Vagina (tissue), 2 donors: ENCODE data around the gene PDE4D. TPM values are rescaled to one million over a fixed set of nuclear protein-coding genes. Genes with fewer than 3 reads are reported as not detected.

Experiments used
- DNase-seq, 2 donors: peaks; one replicate each; pipeline ENCODE4 v3.0.0-alpha.2; 2017; ENCODE audit errors: extremely low spot score in 2 of 2
- H3K27ac ChIP-seq: fragments of 200-600 bp; sonication (generic); one replicate; pipeline ENCODE4 v1.5.1; 2019
- H3K27me3 ChIP-seq: fragments of 200-600 bp; sonication (generic); one replicate; pipeline ENCODE4 v1.5.1; 2019
- H3K36me3 ChIP-seq, 2 donors: fragments of 200-600 bp; sonication (generic); one replicate each; pipeline ENCODE4 v1.5.1; 2017 to 2019
- H3K4me1 ChIP-seq: fragments of 200-600 bp; sonication (generic); one replicate; pipeline ENCODE4 v1.5.1; 2019
- H3K4me3 ChIP-seq, 2 donors: fragments of 200-600 bp; sonication (generic); 1 replicate in 1 of 2; 2 replicates in 1 of 2; pipeline ENCODE4 v1.5.1; 2016 to 2019
- H3K9me3 ChIP-seq: fragments of 200-600 bp; sonication (generic); one replicate; pipeline ENCODE4 v1.5.1; 2019
- POLR2A ChIP-seq, 2 donors: fragments of 450-650 bp; IDR thresholded peaks; one replicate each; pipeline ENCODE4 v1.6.1; 2017; ENCODE audit warnings: antibody characterized with exemption in 2 of 2, mild to moderate bottlenecking in 2 of 2, moderate library complexity in 2 of 2
- POLR2AphosphoS5 ChIP-seq, 2 donors: sonication (generic); formaldehyde crosslinking; IDR thresholded peaks; one replicate each; pipeline ENCODE4 v1.9.0; 2017; ENCODE audit warnings: antibody characterized with exemption in 2 of 2, mild to moderate bottlenecking in 2 of 2, low read depth in 1 of 2; ENCODE audit not compliant: insufficient read depth in 1 of 2
- intact Hi-C: fragments of 100-400 bp; cut with DNase I; formaldehyde crosslinking; loops from one replicate; pipeline ENCODE4 v1.15.1; 2023
- total RNA-seq: library from RNA; depleted of rRNA; stranded (reverse); fragments of >200 nt; gene quantifications from one replicate; pipeline ENCODE4 v1.2.3, GENCODE V29; 2016
- TF ChIP-seq, protein P1 (sequence below), 3 experiments: fragments of 450-650 bp in 2 of 3; fragments of 200-600 bp in 1 of 3; sonication (generic) in 1 of 3; IDR thresholded peaks; one replicate each; pipeline ENCODE4 v1.5.1; 2017 to 2019; ENCODE audit warnings: antibody characterized with exemption in 3 of 3, mild to moderate bottlenecking in 2 of 3, moderate library complexity in 2 of 3

The PDE4D gene
- total RNA-seq, 1 donor from 2014 or later, result 86.9 TPM

DNA sequence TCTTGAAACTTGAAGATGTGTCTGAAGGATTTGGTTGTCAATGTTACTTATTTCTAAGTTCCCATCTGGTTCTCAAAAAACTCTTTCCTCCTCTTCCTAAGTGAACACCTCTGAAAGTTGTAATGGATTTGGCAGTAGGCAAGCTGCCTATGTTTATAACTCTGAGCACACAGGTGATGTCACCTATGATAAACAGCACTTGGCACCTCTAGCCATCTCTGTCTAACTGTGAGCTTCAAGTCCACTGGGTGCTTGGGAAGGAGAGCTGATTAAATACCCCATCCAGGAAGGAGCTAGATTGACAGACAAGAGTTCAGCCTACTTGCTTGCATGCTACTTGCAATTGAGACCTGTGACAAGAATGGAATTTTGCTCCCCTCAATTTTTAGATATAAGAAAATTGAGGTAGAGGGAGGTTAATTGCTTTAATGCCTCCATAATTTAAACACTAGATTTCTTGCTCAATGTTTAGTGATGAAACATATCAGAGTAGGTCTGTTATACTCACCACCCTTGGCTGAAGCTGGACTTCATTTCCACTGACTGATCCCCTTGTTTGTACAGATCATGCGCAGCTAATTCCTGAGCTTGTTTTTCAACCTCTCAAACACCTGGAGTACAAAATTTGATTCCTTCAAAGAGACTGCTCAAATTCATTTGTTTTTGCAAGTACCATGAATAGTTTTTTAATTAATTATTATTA, 49.9 kb downstream of the PDE4D start:
- Histone ChIP-seq H3K9me3 (no peaks in the 10 kb centered on the region), H3K27ac (no peak overlapping the region), H3K27me3 (no peaks in the 10 kb centered on the region), H3K4me3 (no peak overlapping the region), H3K4me1 (no peaks in the 10 kb centered on the region), H3K36me3 (no peaks in the 10 kb centered on the region)
- intact Hi-C loops, result no loop called here
- TF ChIP-seq POLR2A (IDR thresholded peaks at IDR 0.05) (no peak), POLR2AphosphoS5 (IDR thresholded peaks at IDR 0.05; ENCODE audit: insufficient read depth in 1 of 2, low read depth in 1 of 2) (no peak)
- TF ChIP-seq, protein P1, sequence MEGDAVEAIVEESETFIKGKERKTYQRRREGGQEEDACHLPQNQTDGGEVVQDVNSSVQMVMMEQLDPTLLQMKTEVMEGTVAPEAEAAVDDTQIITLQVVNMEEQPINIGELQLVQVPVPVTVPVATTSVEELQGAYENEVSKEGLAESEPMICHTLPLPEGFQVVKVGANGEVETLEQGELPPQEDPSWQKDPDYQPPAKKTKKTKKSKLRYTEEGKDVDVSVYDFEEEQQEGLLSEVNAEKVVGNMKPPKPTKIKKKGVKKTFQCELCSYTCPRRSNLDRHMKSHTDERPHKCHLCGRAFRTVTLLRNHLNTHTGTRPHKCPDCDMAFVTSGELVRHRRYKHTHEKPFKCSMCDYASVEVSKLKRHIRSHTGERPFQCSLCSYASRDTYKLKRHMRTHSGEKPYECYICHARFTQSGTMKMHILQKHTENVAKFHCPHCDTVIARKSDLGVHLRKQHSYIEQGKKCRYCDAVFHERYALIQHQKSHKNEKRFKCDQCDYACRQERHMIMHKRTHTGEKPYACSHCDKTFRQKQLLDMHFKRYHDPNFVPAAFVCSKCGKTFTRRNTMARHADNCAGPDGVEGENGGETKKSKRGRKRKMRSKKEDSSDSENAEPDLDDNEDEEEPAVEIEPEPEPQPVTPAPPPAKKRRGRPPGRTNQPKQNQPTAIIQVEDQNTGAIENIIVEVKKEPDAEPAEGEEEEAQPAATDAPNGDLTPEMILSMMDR (IDR thresholded peaks at IDR 0.05), result no peak
- no peak for DNase-seq

DNA sequence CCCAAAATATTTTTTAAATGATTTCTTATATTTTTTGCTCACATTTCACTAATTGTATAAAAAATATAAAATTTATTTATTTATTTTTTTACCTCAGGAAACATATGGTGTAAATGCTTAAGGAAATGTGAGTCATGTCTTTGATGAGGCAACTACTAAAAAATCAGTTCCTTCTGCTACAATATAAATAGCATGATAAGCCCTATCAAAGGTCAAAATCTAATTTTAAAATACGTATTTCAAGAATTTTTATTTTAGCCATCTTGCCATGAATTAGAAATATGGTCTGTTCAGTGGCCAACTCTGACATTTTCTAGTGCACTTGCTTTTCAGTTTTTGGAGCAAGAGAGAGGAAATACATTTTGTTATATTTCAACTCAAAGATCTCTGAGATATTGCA, 50.5 kb downstream of the PDE4D start:
- no peaks in the 10 kb centered on the region for H3K36me3 ChIP-seq
- TF ChIP-seq POLR2AphosphoS5 (IDR thresholded peaks at IDR 0.05; ENCODE audit: insufficient read depth in 1 of 2, low read depth in 1 of 2) (no peak), POLR2A (IDR thresholded peaks at IDR 0.05) (no peak)
- TF ChIP-seq, protein P1 (IDR thresholded peaks at IDR 0.05), result no peak
- no peak for DNase-seq
- no peaks in the 10 kb centered on the region for H3K27me3 ChIP-seq
- intact Hi-C loops, result no loop called here
- no peak overlapping the region for H3K27ac ChIP-seq
- no peak overlapping the region for H3K4me3 ChIP-seq
- no peaks in the 10 kb centered on the region for H3K9me3 ChIP-seq
- no peaks in the 10 kb centered on the region for H3K4me1 ChIP-seq

DNA sequence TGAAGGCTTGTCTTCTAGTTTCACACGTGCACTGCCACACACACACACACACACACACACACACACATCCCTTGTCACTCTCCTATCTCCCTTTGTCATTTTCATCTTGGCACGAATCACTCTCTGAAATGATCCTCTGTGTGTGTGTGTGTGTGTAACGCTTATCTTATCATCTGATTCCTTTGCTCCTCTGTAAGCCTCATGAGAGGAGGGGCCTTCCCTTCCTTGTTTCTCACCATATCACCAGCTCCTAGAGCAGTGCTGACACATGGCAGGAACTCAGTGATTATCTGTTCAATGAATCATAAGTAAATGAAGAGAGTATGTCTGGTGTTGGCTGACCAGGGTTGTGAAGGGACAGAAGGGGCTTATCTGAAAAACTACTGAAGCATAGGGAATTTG, 53.3 kb downstream of the PDE4D start:
- H3K27me3 ChIP-seq, result no peaks in the 10 kb centered on the region
- no peak overlapping the region for H3K4me3 ChIP-seq
- no peak for TF ChIP-seq POLR2AphosphoS5 (IDR thresholded peaks at IDR 0.05; ENCODE audit: insufficient read depth in 1 of 2, low read depth in 1 of 2)
- no peak for TF ChIP-seq POLR2A (IDR thresholded peaks at IDR 0.05)
- TF ChIP-seq, protein P1 (IDR thresholded peaks at IDR 0.05), result no peak
- intact Hi-C loops, result no loop called here
- no peaks in the 10 kb centered on the region for H3K36me3 ChIP-seq
- H3K9me3 ChIP-seq, result no peaks in the 10 kb centered on the region
- H3K4me1 ChIP-seq, result no peaks in the 10 kb centered on the region
- no peak overlapping the region for H3K27ac ChIP-seq
- DNase-seq, result no peak

DNA sequence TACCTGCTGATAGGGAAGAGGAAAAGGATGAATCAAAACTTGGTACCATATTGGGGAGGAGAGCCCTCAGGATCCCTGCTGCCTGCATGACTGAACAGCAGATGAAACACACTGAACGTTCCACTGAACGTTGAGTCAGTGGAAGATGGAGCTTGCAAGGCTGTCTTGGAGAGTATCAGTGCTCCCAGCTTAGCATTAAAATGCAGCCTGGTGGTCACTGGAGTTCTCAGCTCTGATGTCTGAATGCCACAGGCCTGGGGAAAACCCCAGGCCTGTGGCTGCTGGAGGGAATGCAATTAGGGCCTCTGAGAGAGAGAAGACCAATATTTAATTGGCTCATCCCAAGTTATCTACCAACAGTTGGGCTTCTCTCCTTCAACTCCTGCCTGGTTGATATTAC, 54.5 kb downstream of the PDE4D start:
- Histone ChIP-seq H3K4me1 (no peaks in the 10 kb centered on the region), H3K4me3 (no peak overlapping the region), H3K36me3 (no peaks in the 10 kb centered on the region), H3K27ac (no peak overlapping the region), H3K9me3 (no peaks in the 10 kb centered on the region), H3K27me3 (no peaks in the 10 kb centered on the region)
- DNase-seq, result no peak
- TF ChIP-seq, protein P1 (IDR thresholded peaks at IDR 0.05), result no peak
- no peak for TF ChIP-seq POLR2A (IDR thresholded peaks at IDR 0.05)
- TF ChIP-seq POLR2AphosphoS5 (IDR thresholded peaks at IDR 0.05; ENCODE audit: insufficient read depth in 1 of 2, low read depth in 1 of 2), result no peak
- intact Hi-C loops, result no loop called here

DNA sequence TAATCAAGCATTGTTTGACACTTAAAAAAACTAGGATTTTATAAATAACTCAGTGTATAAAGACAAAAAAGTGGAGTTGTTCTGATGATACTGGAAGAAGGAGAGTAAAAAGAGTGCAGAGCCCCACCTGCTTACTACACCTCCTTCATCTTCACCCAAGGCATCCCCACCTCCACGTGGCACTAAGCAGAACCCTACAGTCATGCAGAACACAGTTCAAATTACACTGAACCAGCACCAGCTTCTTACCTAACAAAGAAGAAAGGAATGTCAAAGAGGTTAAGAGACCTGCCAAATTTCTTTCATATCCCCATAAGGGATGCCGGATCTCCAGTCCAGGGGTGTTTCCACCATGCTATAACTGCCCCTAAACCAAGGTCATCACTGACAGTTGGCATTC, 55.5 kb downstream of the PDE4D start:
- Histone ChIP-seq H3K36me3 (no peaks in the 10 kb centered on the region), H3K9me3 (no peaks in the 10 kb centered on the region), H3K27ac (no peak overlapping the region), H3K4me3 (no peak overlapping the region), H3K27me3 (no peaks in the 10 kb centered on the region), H3K4me1 (no peaks in the 10 kb centered on the region)
- DNase-seq, result no peak
- intact Hi-C loops, result no loop called here
- TF ChIP-seq, protein P1 (IDR thresholded peaks at IDR 0.05), result no peak
- TF ChIP-seq POLR2A (IDR thresholded peaks at IDR 0.05) (no peak), POLR2AphosphoS5 (IDR thresholded peaks at IDR 0.05; ENCODE audit: insufficient read depth in 1 of 2, low read depth in 1 of 2) (no peak)
